Breast epithelium (tissue), 3 donors: ENCODE data around the gene GABARAPL2.

Experiments
- CTCF ChIP-seq, 3 donors: fragments of 450-650 bp; IDR thresholded peaks; one replicate each; pipeline ENCODE4 v1.5.1; 2016 to 2017; ENCODE audit warnings: antibody characterized with exemption in 3 of 3, mild to moderate bottlenecking in 3 of 3, moderate library complexity in 3 of 3
- POLR2A ChIP-seq: fragments of 450-650 bp; IDR thresholded peaks from one replicate; pipeline ENCODE4 v1.6.1; 2016; ENCODE audit warnings: antibody characterized with exemption, mild to moderate bottlenecking, moderate library complexity

- TF ChIP-seq CTCF (IDR thresholded peaks at IDR 0.05) (no peak), POLR2A (no peak)
These were observed 31.5 kb upstream of the GABARAPL2 start for GRCh38 chr16:75534560-75535205.
